AG08395 (cell line): ENCODE data around the gene B3GALT4.
A peak's percentile ranks its signal among the peaks of the same experiment; 100 is the strongest.
"Not testable (repeated sequence)": the region's sequence is repeated elsewhere in the genome, so short reads cannot be mapped to it uniquely, and the experiment has no call there.

Source experiments
- DNase-seq: peaks from one replicate; pipeline ENCODE4 v3.0.0; 2012; ENCODE audit warnings: mixed read lengths, low spot score

The B3GALT4 gene, protein sequence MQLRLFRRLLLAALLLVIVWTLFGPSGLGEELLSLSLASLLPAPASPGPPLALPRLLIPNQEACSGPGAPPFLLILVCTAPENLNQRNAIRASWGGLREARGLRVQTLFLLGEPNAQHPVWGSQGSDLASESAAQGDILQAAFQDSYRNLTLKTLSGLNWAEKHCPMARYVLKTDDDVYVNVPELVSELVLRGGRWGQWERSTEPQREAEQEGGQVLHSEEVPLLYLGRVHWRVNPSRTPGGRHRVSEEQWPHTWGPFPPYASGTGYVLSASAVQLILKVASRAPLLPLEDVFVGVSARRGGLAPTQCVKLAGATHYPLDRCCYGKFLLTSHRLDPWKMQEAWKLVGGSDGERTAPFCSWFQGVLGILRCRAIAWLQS

DNA sequence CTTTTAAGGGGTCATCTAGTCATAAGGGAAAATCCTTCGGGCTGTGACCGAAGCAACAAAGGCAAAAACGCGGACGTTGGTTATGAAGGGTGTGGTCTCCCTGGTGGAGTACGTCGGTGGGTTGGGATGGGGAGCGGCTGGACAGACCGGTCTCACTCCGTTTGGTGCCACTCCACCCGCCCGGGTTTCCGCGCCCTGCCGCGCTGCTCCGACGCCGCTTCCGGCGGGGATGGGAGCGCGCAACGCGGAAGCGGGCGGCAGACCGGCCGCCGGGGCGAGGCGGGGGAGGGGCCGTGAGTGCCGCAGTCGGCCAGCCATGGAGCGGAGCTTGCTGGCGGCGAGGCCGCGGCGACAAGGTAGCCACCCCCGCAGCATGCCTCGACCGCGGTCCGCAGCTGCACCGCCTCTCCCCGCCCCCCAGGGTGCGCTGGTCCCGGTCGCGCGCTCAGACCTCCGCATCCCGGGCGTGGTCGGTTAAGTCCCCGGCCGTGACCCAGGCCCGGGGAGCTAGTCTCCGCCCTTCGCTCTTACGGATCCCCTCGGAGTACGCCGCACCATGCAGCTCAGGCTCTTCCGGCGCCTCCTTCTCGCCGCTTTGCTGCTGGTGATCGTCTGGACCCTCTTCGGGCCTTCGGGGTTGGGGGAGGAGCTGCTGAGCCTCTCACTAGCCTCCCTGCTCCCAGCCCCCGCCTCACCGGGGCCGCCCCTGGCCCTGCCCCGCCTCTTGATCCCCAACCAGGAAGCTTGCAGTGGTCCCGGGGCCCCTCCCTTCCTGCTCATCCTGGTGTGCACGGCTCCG lies at the start of gene B3GALT4:
B3GALT4 (plus strand) TSS at position 260 of the 799 bp plus-strand sequence; CDS start at position 557, 297 bp downstream.
- peak; percentile 72 for DNase-seq

DNA sequence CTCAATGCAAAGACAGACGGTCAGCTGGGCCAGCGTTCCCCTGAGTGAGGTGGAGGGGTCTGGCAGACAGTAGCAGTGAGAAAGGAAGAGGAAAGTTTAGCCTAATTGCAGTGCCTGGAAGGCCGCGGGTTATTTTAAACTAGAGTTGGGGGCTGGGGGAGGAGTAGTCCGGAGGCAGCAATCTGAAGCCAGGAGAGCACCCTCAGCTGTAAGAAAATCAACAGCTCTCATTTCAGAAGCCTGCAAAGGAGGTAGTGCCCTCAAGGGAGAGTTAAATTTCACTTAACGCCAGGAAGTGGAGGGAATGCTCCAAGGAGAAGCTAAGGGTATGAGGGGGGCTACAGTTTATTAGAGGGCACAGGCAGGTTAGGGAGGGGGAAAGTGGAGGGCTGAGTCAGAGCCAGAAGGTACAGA lies 41.7 kb upstream of the B3GALT4 start:
- DNase-seq: no peak

- DNase-seq: no peak
These were observed 40.6 kb upstream of the B3GALT4 start for GRCh38 chr6:33236328-33236727.

DNA sequence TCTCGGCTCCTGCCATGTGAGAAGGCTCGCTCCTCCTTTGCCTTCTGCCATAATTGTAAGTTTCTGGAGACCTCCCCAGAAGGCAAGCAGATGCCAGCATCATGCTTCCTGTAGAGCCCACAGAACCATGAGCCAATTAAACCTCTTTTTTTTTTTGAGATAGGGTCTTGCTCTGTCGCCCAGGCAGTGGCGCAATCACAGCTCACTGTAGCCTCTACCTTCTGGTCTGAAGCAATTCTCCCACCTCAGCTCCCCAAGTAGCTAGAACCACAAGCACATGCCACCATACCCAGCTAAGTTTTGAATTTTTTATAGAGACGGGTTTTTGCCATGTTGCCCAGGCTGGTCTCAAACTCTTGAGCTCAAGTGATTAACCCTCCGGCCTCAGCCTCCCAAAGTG lies 40.1 kb upstream of the B3GALT4 start:
- DNase-seq: no peak

GRCh38 chr6:33237741-33238140 lies 39.2 kb upstream of the B3GALT4 start:
- no peak for DNase-seq

DNA sequence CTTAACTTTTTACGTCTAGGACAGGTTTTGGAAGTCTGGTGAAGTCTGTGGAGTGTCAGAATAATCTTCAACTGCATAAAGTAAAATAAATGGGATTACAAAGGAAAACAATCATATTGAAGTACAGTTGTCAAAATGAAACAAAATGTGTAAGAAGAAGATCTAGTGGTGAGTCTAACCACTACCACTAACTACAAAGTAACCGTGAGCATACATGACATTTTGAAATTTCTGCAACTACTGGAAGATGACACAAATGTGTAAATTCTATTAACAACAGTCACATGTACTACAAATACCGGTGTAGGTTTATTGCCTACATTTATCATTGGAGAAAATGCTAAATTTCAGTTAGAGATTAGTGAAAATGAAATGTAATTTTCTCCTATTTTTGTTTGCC lies 35.0 kb upstream of the B3GALT4 start:
- DNase-seq: no peak

DNA sequence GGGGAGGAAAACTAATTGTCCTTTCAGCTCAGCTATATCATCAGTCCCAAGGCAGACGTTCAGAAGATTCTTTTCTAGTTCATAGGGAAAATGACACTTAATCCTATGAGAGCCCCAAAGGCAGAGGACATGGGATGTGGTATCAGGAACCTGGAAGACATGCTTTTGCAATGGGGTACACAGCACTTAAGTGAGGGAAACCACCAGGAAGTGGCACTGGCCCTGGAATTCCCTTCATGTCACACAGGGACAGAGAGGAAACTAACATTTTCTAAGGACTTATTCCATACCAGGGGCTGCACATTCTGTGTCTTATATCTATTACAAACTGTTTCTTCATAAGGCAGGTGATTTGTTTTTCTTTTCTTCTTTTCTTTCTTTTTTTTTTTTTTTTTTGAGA lies 33.4 kb upstream of the B3GALT4 start:
- no peak for DNase-seq

GRCh38 chr6:33247977-33248642 lies 28.8 kb upstream of the B3GALT4 start:
- peak; percentile 74 for DNase-seq

- DNase-seq: no peak
These were observed 28.3 kb upstream of the B3GALT4 start for GRCh38 chr6:33248643-33248931.

DNA sequence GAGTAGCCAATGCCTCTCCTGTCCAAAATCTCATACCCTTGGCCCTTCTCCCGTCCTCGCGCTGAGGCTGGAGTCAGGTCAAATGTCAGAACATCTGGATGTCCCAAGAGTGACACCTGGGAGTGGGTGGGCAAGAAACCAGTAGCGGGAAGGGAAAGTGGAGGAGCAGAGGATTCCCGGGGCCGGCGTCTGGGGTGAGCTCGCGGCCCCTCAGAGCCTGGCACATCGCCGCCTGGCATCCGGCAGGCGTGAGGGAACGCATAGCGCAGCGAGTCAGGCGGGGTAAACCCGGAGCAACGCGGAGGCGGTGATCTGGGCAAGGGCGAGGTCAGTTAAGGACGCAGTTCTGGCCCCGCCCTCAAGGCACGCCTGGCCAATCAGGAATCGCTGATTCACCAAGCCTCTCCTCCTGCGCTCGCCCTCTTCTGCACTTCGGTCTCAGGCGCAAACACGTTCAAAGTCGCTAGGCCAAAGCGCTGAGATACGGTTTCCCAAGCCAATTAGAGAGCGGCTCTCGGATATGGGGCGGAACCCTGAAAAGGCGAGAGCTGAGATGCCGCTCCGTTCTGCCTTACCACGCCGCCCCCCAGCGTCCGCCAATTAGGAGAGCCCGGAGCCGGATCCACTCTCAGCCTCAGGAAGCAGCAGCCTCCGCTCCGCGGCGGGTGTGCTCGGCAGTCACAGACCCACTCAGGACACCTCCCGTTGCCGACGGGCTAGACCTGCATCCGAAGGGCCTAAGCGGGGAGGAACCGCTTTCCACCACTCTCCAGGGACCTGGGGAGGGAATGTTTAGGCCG lies 27.8 kb upstream of the B3GALT4 start:
- peak; percentile 95 for DNase-seq

DNA sequence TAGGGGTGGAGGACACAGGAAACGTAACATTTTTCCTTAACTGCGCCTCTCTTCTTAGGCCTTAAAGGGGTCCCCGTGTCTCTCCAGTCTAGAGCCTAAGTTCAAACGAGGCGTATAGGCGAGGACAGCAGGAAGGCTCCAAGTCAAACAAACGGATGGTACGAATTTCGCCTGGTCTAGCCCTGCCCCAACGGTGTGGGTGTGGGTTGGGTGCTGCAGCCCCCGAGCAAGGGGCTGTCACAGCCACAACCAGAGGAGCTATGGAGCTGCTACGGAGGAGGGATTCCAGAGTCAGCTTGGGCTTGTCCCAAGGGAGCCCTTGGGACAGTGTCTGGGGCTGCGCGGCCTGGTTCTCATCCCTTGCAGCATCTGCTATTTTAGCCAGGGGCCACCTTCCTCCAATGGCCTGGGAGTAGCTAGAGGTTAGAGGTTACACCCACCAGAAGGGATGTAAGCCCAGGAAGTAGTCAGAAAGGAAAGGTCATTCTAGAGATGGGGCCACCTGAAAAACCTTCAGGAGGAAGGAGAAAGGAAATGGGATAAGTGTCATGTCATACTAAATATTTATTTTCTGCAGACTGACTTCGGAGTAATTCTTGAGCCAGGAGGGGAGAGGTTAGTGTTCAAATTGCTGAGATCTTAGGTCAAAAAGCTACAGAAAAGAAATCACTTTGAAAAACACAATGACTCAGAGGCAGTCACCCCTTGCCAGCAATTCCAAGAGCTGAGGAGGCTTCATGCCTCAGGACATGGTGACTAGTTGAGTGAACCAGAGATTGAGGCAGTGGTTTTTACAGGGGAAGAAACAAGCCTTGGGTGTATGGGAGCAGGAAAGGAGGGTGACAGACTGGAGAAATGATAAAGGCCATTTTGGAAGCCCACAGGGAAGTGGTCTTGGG lies 26.9 kb upstream of the B3GALT4 start:
- peak; percentile 70 for DNase-seq

- no peak for DNase-seq
These were observed 26.2 kb upstream of the B3GALT4 start for GRCh38 chr6:33250731-33251130.

DNA sequence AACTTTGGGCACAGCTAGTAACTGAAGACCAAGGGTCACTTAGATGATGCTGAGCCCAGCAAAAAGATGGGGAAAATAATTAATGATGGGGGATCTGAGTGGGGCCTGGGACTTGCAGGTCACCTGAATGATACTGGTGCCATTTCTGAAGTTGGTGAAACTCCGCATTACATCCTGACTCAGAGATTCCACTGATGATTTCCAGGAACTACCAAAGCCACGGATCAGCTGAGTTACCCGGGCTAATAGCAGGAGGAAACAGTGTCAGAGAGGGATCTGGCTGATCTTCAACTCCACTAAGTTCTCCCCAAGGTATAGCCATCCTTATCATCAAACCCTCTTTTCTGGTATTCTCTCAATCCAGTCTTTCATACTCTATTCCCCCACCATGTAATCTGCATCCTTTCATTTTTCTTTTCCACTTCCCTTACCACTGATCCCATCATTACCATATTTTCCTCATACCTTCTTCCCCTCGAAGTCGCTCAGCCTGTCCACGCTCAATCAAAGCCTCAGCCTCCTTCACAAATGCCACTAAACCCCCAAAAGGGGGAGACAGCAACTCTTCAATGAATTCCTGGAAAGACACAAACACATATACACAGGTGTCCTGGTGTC lies 25.4 kb upstream of the B3GALT4 start:
- no peak for DNase-seq

- DNase-seq: peak; percentile 44
These were observed 24.2 kb upstream of the B3GALT4 start for GRCh38 chr6:33252759-33253158.

GRCh38 chr6:33254591-33254990 lies 22.3 kb upstream of the B3GALT4 start:
- DNase-seq: no peak

- no peak for DNase-seq
These were observed 17.9 kb upstream of the B3GALT4 start for GRCh38 chr6:33259032-33259431.

GRCh38 chr6:33262490-33262889 lies 14.4 kb upstream of the B3GALT4 start:
- DNase-seq: not testable (repeated sequence)

GRCh38 chr6:33264015-33264414 lies 12.9 kb upstream of the B3GALT4 start:
- DNase-seq: no peak

DNA sequence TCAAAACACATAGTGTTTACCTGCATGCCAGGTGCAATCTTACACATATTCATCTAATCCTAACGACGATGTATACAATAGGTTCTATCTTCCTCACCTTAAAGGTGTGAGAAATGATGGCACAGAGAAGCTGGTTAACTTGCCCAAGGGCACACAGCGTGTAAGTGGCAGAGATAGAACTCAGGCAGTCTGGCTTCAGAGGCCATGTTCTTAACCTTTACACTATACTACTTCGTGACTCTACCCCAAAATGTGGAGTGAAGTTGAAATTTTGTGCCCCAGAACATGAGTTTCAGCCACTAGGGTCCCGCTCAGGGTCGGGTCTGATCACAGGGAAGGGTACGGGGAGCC lies 5.8 kb upstream of the B3GALT4 start:
- no peak for DNase-seq

- peak; percentile 96 for DNase-seq
These were observed 5.3 kb upstream of the B3GALT4 start, which contains the start of the genes RPS18 and VPS52 for GRCh38 chr6:33271468-33272274. TSS of gene RPS18 (plus strand) at chr6:33272075. CDS start at chr6:33272120, 45 bp downstream. TSS of gene VPS52 (minus strand) at chr6:33271876. CDS start at chr6:33271675, 201 bp downstream.
